Middle frontal gyrus (tissue), 1 donor: Measurements from ENCODE around the gene CNR2.
"Not testable (repeated sequence)": the region's sequence is repeated elsewhere in the genome, so short reads cannot be mapped to it uniquely, and the experiment has no call there.

ENCODE experiments used
- DNase-seq: peaks from one replicate; pipeline ENCODE4 v3.0.0-alpha.2; 2015; ENCODE audit warnings: low spot score; ENCODE audit errors: extremely low spot score

CNR2 gene

GRCh38 chr1:23885222-23885621 is 27.9 kb downstream of the CNR2 start:
- DNase-seq = no peak

DNA sequence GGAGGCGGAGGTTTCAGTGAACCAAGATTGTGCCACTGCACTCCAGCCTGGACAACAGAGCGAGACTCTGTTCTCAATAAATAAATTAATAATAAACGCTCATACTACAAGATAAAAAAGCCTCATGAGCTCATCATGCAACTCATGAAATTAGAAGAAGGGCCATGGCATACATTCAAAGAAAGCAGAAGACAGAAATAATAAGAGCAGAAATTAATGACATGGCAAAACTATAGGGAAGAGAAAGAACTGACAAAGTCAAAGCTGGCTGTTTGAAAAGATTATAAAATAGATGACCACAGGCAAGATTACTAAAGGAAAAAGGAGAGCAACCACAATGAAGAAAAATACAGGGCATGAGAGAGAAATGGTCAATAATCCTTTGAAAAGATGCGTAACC is 30.4 kb downstream of the CNR2 start:
- DNase-seq = no peak

GRCh38 chr1:23879809-23880208 is 33.4 kb downstream of the CNR2 start:
- DNase-seq = no peak

DNA sequence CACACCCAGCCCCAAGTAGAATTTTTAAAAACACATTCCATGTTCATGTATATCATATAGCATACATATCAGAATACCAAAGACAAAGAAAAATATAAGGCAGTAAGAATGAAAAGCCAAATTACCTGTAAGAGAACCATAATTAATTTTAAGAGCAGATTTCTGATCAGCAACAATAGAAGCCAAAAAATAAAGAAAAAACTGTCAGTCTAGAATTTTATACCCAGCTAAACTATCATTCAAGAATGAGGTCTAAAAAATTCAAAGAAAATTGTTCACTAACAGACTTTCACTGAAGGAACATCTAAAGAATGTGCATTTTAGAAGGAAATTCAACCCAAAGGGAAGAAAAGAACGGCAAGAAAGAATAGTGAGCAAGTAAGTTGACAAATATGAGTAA is 34.5 kb downstream of the CNR2 start:
- DNase-seq = no peak

DNA sequence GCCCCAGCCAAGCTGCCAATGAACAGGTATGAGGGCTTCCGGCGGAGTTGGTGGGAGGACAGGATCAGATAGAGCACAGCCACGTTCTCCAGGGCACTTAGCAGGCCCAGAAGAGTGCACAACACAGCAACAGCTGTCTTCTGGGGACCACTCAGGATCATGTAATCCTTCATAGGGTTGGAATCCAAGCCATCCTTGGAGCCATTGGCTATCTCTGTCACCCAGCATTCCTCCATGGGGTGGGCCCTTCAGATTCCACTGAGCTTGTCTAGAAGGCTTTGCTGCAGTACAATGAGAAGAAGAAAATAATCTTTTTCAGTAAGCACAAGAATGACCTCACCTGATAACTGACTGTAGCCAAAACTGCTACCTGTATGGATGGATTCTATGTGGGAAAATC is 37.8 kb downstream of the CNR2 start:
- DNase-seq = no peak

GRCh38 chr1:23872421-23872820 is 40.7 kb downstream of the CNR2 start:
- no peak for DNase-seq

- DNase-seq = no peak
These were observed 44.1 kb downstream of the CNR2 start for GRCh38 chr1:23869051-23869450.

DNA sequence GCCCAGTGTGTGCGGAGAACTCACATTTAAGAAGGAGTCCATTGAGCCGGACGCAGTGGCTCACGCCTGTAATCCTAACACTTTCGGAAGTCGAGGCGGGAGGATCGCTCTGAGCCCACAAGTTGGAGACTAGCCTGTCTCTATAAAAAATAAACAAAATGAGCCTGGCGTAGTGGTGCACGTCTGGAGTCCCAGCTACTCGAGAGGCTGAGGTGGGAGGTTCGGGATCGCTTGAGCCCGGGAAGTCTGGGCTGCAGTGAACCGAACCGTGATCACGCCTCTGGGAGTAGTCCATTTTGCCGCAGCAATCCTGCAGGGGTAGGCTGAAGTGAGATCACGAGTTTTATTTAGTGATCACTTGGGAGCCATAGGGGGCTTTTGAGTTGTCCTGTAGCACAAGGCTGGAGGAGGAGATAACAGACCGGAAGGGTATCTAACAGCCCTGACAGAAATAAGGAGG is 44.6 kb downstream of the CNR2 start:
- DNase-seq = no peak

DNA sequence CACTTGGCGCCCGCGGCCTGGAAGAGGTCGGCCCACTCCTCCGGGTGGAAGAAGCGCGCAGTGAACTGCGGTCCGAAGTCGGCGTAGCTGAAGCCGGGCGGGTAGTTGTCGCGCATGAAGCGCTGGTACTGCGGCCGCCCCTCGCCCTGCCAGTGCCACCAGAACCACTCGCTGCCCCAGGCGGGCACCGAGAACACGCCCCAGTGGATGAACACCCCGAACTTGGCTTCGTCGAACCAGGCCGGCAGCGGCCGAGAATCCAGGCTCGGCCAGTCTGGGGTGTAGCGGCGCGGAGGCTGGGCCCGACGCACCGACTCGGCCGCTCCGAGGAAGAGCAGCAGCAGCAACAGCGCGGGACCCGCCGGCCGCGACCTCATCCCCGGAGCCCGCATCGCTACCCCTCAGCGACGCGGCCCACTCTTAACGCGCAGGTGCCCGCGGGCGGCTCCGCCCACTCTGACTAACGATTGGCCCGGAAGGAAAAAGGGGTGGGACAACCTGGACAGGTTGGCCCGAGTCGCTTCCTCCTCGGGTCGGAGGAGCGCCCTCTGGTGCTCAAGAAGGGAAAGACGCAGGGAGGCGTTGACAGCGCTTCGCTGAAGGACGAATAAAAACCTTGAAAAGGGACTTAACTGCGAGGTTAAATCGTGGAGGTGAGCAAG is 45.1 kb downstream of the CNR2 start, which contains the start of gene FUCA1:
TSS of gene FUCA1 (minus strand) at position 396 of the 662 bp plus-strand sequence. CDS start at position 392, 4 bp downstream.
- peak; percentile 90 for DNase-seq

- DNase-seq = no peak
These were observed 45.6 kb downstream of the CNR2 start for GRCh38 chr1:23867542-23867894.

- no peak for DNase-seq
These were observed 47.6 kb downstream of the CNR2 start for GRCh38 chr1:23865543-23865930.

DNA sequence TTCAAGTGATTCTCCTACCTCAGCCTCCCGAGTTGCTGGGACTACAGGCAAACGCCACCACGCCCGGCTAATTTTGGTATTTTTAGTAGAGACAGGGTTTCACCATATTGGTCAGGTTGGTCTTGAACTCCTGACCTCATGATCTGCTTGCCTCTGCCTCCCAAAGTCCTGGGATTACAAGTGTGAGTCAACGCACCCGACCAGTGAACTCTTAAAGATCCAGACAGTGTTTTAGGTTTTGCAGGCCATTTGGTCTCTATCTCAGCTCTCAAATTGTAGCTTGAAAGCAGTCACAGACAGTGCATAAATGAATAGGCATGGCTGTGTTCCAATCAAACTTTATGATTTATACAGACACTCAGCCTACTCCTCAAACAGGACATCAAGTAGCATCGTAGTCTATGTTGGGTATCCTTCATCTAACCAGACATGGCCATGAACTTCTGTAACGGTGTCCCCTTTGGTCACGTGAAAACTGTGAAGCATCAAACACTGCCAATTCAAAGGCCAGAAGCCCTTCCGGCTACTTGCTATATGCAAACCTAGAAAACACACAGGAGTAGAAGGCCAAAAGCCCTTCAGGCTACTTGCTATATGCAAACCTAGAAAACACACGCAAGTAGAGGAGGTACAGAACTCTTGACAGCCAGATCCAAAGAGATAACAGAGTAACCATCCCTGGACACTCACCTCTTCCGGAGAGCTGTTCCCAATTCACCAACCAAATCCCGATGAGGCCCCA is 48.2 kb downstream of the CNR2 start:
- no peak for DNase-seq

GRCh38 chr1:23862640-23863039 is 50.5 kb downstream of the CNR2 start:
- DNase-seq = no peak

DNA sequence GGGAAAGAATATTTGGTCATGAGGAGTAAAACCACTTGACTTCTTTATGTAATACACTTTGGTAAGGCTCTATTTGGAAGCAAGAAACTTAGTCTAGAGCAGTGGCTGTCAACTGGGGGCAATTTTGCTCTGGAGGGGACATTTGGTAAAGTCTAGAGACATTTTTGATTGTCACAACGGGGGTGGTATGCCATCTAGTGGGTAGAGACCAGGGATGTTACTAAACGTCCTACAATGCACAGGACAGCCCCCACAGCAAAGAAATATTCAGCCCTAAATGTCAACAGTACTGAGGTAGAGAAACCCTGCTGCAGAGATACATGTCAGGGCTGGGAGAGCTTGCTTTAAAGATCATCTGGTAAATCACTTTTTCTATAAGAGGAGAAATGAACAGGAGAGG is 58.6 kb downstream of the CNR2 start:
- no peak for DNase-seq

GRCh38 chr1:23853124-23853523 is 60.0 kb downstream of the CNR2 start:
- not testable (repeated sequence) for DNase-seq

GRCh38 chr1:23851406-23851805 is 61.8 kb downstream of the CNR2 start:
- not testable (repeated sequence) for DNase-seq

DNA sequence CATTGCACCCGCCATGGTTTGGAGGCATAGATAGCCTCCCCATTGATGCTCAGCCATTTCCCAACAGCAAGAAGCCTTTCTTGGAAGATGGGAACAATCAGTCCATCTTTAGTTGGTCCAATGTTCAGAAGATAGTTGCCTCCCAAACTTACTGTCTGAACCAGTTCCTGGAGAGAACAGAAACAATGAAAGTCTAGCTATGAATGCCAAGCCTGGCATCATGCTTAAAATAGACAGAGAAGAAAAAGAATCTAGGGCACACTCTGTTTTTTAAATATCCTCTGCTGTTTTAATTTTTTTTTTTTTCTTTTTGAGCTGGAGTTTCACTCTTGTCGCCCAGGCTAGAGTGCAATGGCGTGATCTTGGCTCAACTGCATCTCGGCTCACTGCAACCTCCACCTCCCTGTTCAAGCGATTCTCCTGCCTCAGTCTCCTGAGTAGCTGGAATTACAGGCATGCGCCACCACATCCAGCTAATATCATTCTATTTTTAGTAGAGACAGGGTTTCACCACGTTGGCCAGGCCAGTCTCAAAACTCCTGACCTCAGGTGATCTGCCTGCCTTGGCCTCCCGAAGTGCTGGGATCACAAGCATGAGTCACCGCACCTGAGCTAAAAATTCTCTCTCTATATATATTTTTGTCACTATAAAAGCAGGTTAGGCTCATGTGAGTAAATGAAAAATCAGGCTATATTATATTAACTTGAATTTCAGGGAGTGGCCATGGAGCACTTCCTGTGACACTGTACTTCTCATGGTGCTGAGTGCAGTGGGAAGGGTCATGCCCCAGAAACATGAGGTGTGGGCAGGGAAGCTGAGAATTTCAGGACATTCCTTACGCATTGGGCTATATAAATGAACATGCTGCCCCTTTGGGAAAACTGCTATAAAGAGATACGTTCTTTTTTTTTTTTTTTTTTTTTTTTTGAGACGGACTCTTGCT is 64.2 kb downstream of the CNR2 start:
- no peak for DNase-seq

GRCh38 chr1:23847482-23848095 is 65.6 kb downstream of the CNR2 start:
- not testable (repeated sequence) for DNase-seq

DNA sequence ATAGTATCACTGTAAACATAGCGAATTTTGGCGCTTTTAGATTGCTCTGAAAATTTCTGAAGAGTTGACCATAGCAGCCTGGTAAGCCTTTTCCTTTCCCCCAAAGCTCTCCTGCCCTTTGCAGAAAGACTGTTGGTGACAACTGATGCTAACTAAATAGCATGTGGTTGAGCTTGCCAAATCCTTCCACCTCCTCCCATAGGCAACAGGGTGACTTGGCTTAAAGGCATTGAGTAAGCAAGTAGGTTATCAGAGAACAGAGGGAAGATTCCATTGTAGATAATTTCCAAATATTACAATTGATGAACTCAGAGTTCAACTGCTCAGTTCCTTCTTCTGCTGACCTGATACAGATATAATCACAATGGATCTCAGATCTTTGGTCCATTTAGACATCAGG is 68.0 kb downstream of the CNR2 start:
- no peak for DNase-seq

- no peak for DNase-seq
These were observed 69.5 kb downstream of the CNR2 start for GRCh38 chr1:23843644-23844043.

DNA sequence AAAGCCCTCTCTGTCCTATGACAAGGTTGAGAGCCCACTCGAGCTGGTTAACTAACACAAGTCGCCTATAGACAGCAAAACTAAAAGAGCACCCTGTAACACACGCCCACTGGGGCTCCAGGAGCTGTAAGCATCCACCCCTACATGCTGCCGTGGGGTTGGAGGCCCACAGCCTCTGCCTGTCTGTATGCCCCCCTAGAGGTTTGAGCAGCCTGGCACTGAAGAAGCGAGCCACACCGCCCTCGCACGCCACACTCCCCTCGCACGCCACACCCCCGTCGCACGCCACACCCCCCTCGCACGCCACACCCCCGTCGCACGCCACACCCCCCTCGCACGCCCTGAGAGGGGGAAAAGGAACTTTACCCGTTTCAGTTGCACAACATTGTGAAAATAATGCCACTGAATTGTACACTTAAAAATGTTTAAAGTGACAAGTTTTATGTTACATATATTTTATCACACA is 74.7 kb downstream of the CNR2 start:
- no peak for DNase-seq
